Measurements from ENCODE around the gene MED10. TPM values are rescaled to one million over a fixed set of nuclear protein-coding genes. Genes with fewer than 3 reads are reported as not detected.

Gene MED10
- total and polyA plus RNA-seq, 2 donors (not counting 3 experiments of a cell fraction or from before 2014, with no cell fraction given), result 55.6 to 56.3 TPM

GRCh38 chr5:6347165-6347564 is 31.2 kb downstream of the MED10 start:
- Histone ChIP-seq H3K9me3 (replicated peaks; ENCODE audit: control insufficient read depth, insufficient read depth, low read length) (no peaks in the 10 kb centered on the region), H3K9me1 (replicated peaks; ENCODE audit: control insufficient read depth, extremely low read depth, insufficient read depth, low read length) (no peaks in the 10 kb centered on the region), H3K4me3 (replicated peaks in 1 of 3; ENCODE audit: insufficient read depth in 1 of 3, low read depth in 1 of 3, low read length in 3 of 3) (no peak overlapping the region), H3K4me2 (ENCODE audit: insufficient read depth, low read length) (no peak overlapping the region), H3K36me3 (ENCODE audit: control insufficient read depth in 2 of 2, extremely low read depth in 1 of 2, insufficient read depth in 2 of 2, low read length in 2 of 2) (no peaks in the 10 kb centered on the region), H4K20me1 (replicated peaks; ENCODE audit: control insufficient read depth, extremely low read depth, insufficient read depth, low read length) (no peaks in the 10 kb centered on the region), H3K27me3 (ENCODE audit: control insufficient read depth in 2 of 2, insufficient read depth in 2 of 2, low read length in 2 of 2) (no peaks in the 10 kb centered on the region), H3K4me1 (ENCODE audit: control insufficient read depth, extremely low read depth, insufficient read depth, low read length) (no peaks in the 10 kb centered on the region), H3K9ac (replicated peaks; ENCODE audit: extremely low read depth, insufficient read depth, low read length) (no peak overlapping the region), H3K27ac (ENCODE audit: insufficient read depth, low read depth, low read length) (no peak overlapping the region), H3K79me2 (ENCODE audit: control insufficient read depth, insufficient read depth, low read length) (no peaks in the 10 kb centered on the region), H2AFZ (ENCODE audit: low read depth, low read length) (no peak overlapping the region)
- intact Hi-C loops (cut with micrococcal nuclease) (no loop called here), dilution Hi-C loops (cut with MboI; ENCODE audit: extremely low pct_ligation_motif_present, low sequenced_read_pairs) (no loop called here)
- no TSS peak for BruUV-seq (replicated peaks)
- POLR2A ChIA-PET, result no interaction called here
- TF ChIP-seq JUN (IDR thresholded peaks at IDR 0.05; ENCODE audit: borderline replicate concordance, insufficient read depth, insufficient read length, low read depth) (no peak), POLR2A (IDR thresholded peaks at IDR 0.05; ENCODE audit: low read depth, low read length) (no peak), MYC (IDR thresholded peaks at IDR 0.05; ENCODE audit: low read depth, low read length) (no peak), POLR2AphosphoS5 (IDR thresholded peaks at IDR 0.05; ENCODE audit: insufficient read depth, low read depth, low read length) (no peak), GATA2 (IDR thresholded peaks at IDR 0.05; ENCODE audit: insufficient read depth, insufficient read length, low read depth, low read length) (no peak), CTCF (IDR thresholded peaks at IDR 0.05; ENCODE audit: extremely low read depth in 1 of 2, insufficient read depth in 1 of 2, low read depth in 1 of 2, low read length in 2 of 2) (no peak), MAX (IDR thresholded peaks at IDR 0.05; ENCODE audit: insufficient read depth, insufficient read length) (no peak), EZH2 (IDR thresholded peaks at IDR 0.05; ENCODE audit: borderline replicate concordance, low read depth, low read length, severe bottlenecking) (no peak), FOS (IDR thresholded peaks at IDR 0.05; ENCODE audit: borderline replicate concordance, insufficient read depth, low read length) (no peak)
- CTCF ChIA-PET, result interaction anchor here (0.8 kb wide), 1 partner anchor 14 kb away, joined by 3 read pairs; no protein-coding TSS in a partner anchor
- no peak for DNase-seq (ENCODE audit: low read depth, low spot score)
- no peak for FAIRE-seq

Data from endothelial cell of umbilical vein (primary cell).